Activated naive CD4-positive, alpha-beta T cell treated with anti-CD3 and anti-CD28 coated beads for 36 hours (primary cell): Measurements from ENCODE around the gene HERC5. TPM values are rescaled to one million over a fixed set of nuclear protein-coding genes. Genes with fewer than 3 reads are reported as not detected.
"Not testable (repeated sequence)": the region's sequence is repeated elsewhere in the genome, so short reads cannot be mapped to it uniquely, and the experiment has no call there.

Source experiments
- CTCF ChIA-PET: fragments of 350-600 bp; sonication (Branson Sonifier 250); formaldehyde crosslinking; loops from one replicate; lab custom pipeline; 2021; ENCODE audit warnings: antibody characterized with exemption; lab: Charles Lee
- DNase-seq: peaks from one replicate; pipeline ENCODE4 v3.0.0-alpha.2; 2020
- H3K27ac Mint-ChIP-seq: one replicate; pipeline ENCODE4 v1.8.0; 2021; ENCODE audit warnings: mild to moderate bottlenecking, mixed read lengths
- H3K27me3 Mint-ChIP-seq: one replicate; pipeline ENCODE4 v1.8.0; 2021; ENCODE audit warnings: low read depth, mixed read lengths
- H3K36me3 Mint-ChIP-seq: one replicate; pipeline ENCODE4 v1.8.0; 2021; ENCODE audit warnings: low read depth, mixed read lengths
- H3K4me1 Mint-ChIP-seq: one replicate; pipeline ENCODE4 v1.8.0; 2021; ENCODE audit warnings: low read depth, mixed read lengths
- H3K4me3 Mint-ChIP-seq: one replicate; pipeline ENCODE4 v1.8.0; 2021; ENCODE audit warnings: mild to moderate bottlenecking, moderate library complexity, mixed read lengths
- H3K9me3 Mint-ChIP-seq: one replicate; pipeline ENCODE4 v1.8.0; 2021; ENCODE audit warnings: mixed read lengths
- intact Hi-C: fragments of 100-400 bp; cut with micrococcal nuclease; formaldehyde crosslinking; loops from one replicate; pipeline ENCODE4 v1.15.1; 2023
- total RNA-seq, 2 experiments: library from RNA; stranded (reverse); gene quantifications; one replicate each; pipeline ENCODE4 v1.2.3, GENCODE V29; 2021

The HERC5 gene
- total RNA-seq, 2 experiments from 2014 or later = 38.8 to 39.5 TPM

- DNase-seq = no peak
- CTCF ChIA-PET = no interaction called here
- H3K9me3 Mint-ChIP-seq = peaks cover 2% of the 10 kb centered on the region
- H3K4me3 Mint-ChIP-seq = no peak overlapping the region
- no peaks in the 10 kb centered on the region for H3K4me1 Mint-ChIP-seq
- H3K36me3 Mint-ChIP-seq = peaks cover 14% of the 10 kb centered on the region
- no peaks in the 10 kb centered on the region for H3K27me3 Mint-ChIP-seq
- intact Hi-C loops = no loop called here
- no peak overlapping the region for H3K27ac Mint-ChIP-seq
Observed at GRCh38 chr4:88435987-88436693, 20.8 kb upstream of the HERC5 start.

DNA sequence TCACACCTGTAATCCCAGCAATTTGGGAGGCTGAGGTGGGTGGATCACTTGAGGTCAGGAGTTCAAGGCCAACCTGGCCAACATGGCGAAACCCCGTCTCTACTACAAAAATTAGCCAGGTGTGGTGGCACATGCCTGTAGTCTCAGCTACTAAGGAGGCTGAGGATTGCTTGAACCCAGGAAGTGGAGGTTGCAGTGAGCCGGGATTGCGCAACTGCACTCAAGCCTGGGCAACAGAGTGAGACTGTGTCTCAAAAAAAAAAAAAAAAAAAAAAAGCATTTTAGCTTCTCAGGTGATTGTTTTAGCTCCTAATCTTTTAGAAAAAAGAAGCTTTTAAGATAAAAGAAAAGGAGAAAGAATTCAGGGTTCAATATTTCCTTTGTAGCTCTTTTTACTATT lies 19.0 kb upstream of the HERC5 start:
- peaks cover 19% of the 10 kb centered on the region for H3K36me3 Mint-ChIP-seq
- DNase-seq, intact Hi-C loops, H3K9me3 Mint-ChIP-seq, H3K4me1 Mint-ChIP-seq, H3K27me3 Mint-ChIP-seq, H3K4me3 Mint-ChIP-seq, H3K27ac Mint-ChIP-seq: not testable (repeated sequence)
- CTCF ChIA-PET = interaction anchor here (0.6 to 1.8 kb wide), 2 partner anchors 18 to 239 kb away, joined by 3 to 5 read pairs; partner anchors contain the start of gene HERC5

DNA sequence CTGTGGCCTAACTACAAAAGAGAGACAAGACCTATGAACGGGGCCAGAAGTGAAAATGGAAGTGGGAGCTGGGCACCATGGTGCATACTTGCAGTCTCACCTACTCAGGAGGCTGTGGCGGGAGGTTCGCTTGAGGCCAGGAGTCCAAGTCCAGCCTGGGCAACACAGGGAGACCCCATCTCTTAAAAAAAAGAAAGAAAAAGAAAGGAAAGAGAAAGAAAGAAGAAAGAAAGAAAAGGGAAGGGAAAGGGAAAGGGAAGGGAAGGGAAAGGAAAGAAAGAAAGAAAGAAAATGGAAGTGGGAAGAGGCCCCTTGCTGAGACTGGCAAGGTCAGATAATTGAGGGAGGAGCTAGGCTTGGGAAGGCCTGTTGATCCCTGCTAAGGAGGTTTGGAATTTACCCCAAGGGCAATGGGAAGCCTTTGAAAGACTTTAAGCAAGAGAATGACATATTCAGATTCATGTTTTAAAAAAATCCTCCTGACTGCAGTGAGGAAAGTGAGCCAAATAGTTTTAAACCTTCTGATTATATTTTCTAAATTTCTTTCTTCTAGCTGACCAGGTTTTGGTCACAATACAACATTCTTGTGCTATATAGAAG lies 17.7 kb upstream of the HERC5 start:
- peak overlapping the region; percentile 19 for H3K27ac Mint-ChIP-seq
- no peaks in the 10 kb centered on the region for H3K4me1 Mint-ChIP-seq
- peaks cover 2% of the 10 kb centered on the region for H3K9me3 Mint-ChIP-seq
- H3K4me3 Mint-ChIP-seq = no peak overlapping the region
- DNase-seq = no peak
- intact Hi-C loops = no loop called here
- CTCF ChIA-PET = no interaction called here
- peaks cover 15% of the 10 kb centered on the region for H3K36me3 Mint-ChIP-seq
- no peaks in the 10 kb centered on the region for H3K27me3 Mint-ChIP-seq

- no peak overlapping the region for H3K27ac Mint-ChIP-seq
- H3K36me3 Mint-ChIP-seq = peaks cover 13% of the 10 kb centered on the region
- H3K4me1 Mint-ChIP-seq = no peaks in the 10 kb centered on the region
- no peaks in the 10 kb centered on the region for H3K27me3 Mint-ChIP-seq
- no peak overlapping the region for H3K4me3 Mint-ChIP-seq
- intact Hi-C loops = no loop called here
- DNase-seq = no peak
- CTCF ChIA-PET = interaction anchor here (1.4 kb wide), 1 partner anchor 70 kb away, joined by 3 read pairs; no protein-coding TSS in a partner anchor
- peaks cover 2% of the 10 kb centered on the region for H3K9me3 Mint-ChIP-seq
Observed at GRCh38 chr4:88440146-88440545, 16.8 kb upstream of the HERC5 start.

GRCh38 chr4:88441696-88442095 lies 15.2 kb upstream of the HERC5 start:
- Mint-ChIP-seq H3K4me3 (no peak overlapping the region), H3K9me3 (peaks cover 2% of the 10 kb centered on the region), H3K27ac (no peak overlapping the region), H3K4me1 (no peaks in the 10 kb centered on the region), H3K27me3 (no peaks in the 10 kb centered on the region), H3K36me3 (peaks cover 13% of the 10 kb centered on the region)
- CTCF ChIA-PET = interaction anchor here (0.7 to 1.4 kb wide), 3 partner anchors 10 to 231 kb away, joined by 3 to 5 read pairs (median 3); no protein-coding TSS in a partner anchor
- no peak for DNase-seq
- intact Hi-C loops = no loop called here

DNA sequence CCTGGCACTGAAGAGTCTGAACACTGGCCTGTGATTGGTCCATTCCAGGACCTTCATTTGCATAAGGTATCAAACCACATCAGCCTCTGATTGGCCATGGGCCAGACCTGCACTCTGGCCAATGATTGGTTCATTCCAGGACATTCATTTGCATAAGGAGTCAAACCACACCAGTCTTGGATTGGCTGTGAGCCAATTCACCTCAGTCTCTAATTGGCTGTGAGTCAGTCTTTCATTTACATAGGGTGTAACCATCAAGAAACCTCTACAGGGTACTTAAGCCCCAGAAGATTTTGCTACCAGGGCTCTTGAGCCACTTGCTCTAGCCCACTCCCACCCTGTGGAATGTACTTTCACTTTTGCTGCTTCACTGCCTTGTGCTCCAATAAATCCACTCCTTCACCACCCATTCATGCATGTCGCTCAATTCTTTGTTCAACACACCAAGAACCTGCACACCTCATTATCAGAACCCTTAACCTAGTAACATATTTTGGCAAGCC lies 14.2 kb upstream of the HERC5 start:
- H3K36me3 Mint-ChIP-seq = peaks cover 13% of the 10 kb centered on the region
- no peaks in the 10 kb centered on the region for H3K4me1 Mint-ChIP-seq
- no peak for DNase-seq
- intact Hi-C loops = no loop called here
- no peak overlapping the region for H3K27ac Mint-ChIP-seq
- CTCF ChIA-PET = no interaction called here
- no peaks in the 10 kb centered on the region for H3K27me3 Mint-ChIP-seq
- no peak overlapping the region for H3K4me3 Mint-ChIP-seq
- H3K9me3 Mint-ChIP-seq = peaks cover 2% of the 10 kb centered on the region

GRCh38 chr4:88443486-88443885 lies 13.4 kb upstream of the HERC5 start:
- no peak for DNase-seq
- no peaks in the 10 kb centered on the region for H3K27me3 Mint-ChIP-seq
- no peaks in the 10 kb centered on the region for H3K4me1 Mint-ChIP-seq
- CTCF ChIA-PET = no interaction called here
- H3K9me3 Mint-ChIP-seq = peaks cover 2% of the 10 kb centered on the region
- H3K4me3 Mint-ChIP-seq = no peak overlapping the region
- H3K36me3 Mint-ChIP-seq = peaks cover 13% of the 10 kb centered on the region
- H3K27ac Mint-ChIP-seq = no peak overlapping the region
- intact Hi-C loops = no loop called here

DNA sequence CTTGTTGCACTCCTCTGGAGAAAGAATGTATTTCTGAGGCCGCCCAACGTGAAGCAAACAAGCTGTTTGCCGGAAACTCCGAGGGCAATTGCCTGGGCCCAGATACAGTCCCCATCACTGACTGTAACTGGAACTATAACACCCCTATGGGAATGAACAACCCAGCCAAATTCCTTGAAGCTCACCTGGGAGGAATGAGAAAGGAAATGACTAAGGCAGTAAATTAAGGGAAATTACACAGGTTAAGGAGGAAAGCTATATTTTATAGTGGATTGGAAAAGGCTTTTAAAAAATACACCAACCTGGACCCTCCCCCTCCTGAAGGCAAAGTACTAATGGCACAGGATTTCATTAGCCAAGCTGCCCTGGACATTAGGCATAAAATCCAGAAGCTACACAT lies 11.7 kb upstream of the HERC5 start:
- Mint-ChIP-seq H3K27me3 (no peaks in the 10 kb centered on the region), H3K9me3 (peaks cover 2% of the 10 kb centered on the region), H3K4me3 (no peak overlapping the region), H3K27ac (no peak overlapping the region), H3K4me1 (no peaks in the 10 kb centered on the region), H3K36me3 (peaks cover 9% of the 10 kb centered on the region)
- DNase-seq = no peak
- intact Hi-C loops = no loop called here
- CTCF ChIA-PET = interaction anchor here (1.7 kb wide), 1 partner anchor 70 kb away, joined by 7 read pairs; no protein-coding TSS in a partner anchor

DNA sequence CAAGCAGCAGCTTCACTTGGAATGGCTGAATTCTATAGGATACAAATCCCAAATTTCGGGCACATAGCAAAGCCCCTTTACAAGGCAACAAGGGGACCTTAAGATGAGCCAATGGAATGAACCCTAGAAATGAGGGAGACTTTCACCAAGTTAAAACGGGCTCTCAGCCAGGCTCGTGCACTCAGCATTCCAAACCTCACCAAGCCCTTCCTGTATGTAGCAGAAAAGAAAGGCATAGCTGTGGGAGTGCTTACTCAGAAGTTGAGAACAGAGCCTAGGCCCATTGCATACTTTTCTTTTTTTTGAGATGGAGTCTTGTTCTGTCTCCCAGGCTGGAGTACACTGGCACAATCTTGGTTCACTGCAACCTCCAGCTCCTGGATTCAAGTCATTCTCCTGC lies 10.8 kb upstream of the HERC5 start:
- DNase-seq = no peak
- peaks cover 2% of the 10 kb centered on the region for H3K9me3 Mint-ChIP-seq
- intact Hi-C loops = no loop called here
- peaks cover 9% of the 10 kb centered on the region for H3K36me3 Mint-ChIP-seq
- CTCF ChIA-PET = interaction anchor here (1.7 kb wide), 1 partner anchor 69 kb away, joined by 7 read pairs; no protein-coding TSS in a partner anchor
- H3K4me1 Mint-ChIP-seq = no peaks in the 10 kb centered on the region
- no peaks in the 10 kb centered on the region for H3K27me3 Mint-ChIP-seq
- no peak overlapping the region for H3K4me3 Mint-ChIP-seq
- no peak overlapping the region for H3K27ac Mint-ChIP-seq

DNA sequence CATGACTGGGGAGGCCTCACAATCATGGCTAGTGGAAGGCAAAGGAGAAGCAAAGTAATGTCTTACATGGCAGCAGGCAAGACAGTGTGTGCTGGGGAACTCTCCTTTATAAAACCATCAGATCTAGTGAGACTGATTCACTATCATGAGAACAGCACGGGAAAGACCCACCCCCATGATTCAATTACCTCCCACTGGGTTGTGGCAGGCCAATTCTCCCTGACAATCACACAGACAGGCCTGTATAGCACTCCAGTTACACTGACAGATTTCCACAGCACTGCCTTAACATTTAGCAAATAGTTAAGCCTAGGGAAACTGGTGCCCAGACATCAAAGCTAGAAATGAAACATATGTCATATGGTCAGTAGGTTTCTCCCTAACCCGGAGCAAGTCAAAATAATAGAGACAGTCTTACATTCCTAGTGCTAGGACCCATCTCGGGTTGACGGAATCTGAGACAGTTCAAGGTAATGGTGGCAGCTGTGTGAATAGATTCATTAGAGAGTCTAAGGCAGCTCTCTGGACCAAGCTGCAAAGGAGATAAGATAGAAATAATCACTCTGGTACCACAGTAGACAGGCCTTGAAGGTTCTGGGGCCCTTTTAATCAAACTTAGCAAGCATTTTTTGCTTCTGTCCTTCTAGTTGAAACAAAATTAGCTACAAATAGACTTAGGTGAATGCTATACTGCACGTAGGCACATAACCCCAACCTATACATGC lies 9.4 kb upstream of the HERC5 start:
- H3K36me3 Mint-ChIP-seq = peaks cover 7% of the 10 kb centered on the region
- DNase-seq = no peak
- intact Hi-C loops = no loop called here
- H3K27me3 Mint-ChIP-seq = no peaks in the 10 kb centered on the region
- H3K27ac Mint-ChIP-seq = no peak overlapping the region
- no peaks in the 10 kb centered on the region for H3K4me1 Mint-ChIP-seq
- H3K4me3 Mint-ChIP-seq = no peak overlapping the region
- CTCF ChIA-PET = no interaction called here
- H3K9me3 Mint-ChIP-seq = peaks cover 2% of the 10 kb centered on the region

DNA sequence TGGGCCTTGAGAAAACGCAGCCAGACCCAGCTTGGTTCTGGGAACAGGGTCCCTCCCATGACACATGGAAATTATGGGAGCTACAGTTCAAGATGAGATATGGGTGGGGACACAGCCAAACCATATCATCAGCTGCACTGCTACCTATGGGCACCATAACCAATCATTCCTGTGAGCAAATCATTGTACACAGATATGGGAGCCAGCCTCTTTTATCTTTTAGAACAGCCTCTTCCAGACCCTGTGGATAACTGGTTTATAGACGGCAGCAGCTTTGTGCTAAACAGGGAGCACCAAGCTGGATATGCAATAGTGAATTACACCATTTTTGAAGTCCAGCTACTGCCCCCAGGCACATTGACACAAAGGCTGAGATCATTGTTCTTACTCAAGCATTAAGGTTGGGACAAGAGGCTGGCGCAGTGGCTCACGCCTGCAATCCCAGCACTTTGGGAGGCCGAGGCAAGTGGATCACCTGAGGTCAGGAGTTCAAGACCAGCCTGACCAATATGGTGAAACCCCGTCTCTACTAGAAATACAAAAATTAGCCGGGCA lies 8.6 kb upstream of the HERC5 start:
- intact Hi-C loops = not testable (repeated sequence)

GRCh38 chr4:88448889-88449288 lies 8.0 kb upstream of the HERC5 start:
- intact Hi-C loops = no loop called here
- CTCF ChIA-PET = interaction anchor here (0.6 kb wide), 1 partner anchor 231 kb away, joined by 4 read pairs; no protein-coding TSS in a partner anchor
- Mint-ChIP-seq H3K4me1 (no peaks in the 10 kb centered on the region), H3K4me3 (no peak overlapping the region), H3K27me3 (no peaks in the 10 kb centered on the region), H3K27ac (no peak overlapping the region), H3K9me3 (no peaks in the 10 kb centered on the region), H3K36me3 (no peaks in the 10 kb centered on the region)
- no peak for DNase-seq

More for the DNA sequence above, 8.6 kb upstream of the HERC5 start:
- CTCF ChIA-PET, H3K4me1 Mint-ChIP-seq, H3K4me3 Mint-ChIP-seq, H3K9me3 Mint-ChIP-seq, H3K36me3 Mint-ChIP-seq, H3K27ac Mint-ChIP-seq, H3K27me3 Mint-ChIP-seq, DNase-seq: not testable (repeated sequence)
